SJSA1 (cell line): Measurements from ENCODE around the gene CCDC154. TPM values are rescaled to one million over a fixed set of nuclear protein-coding genes. Genes with fewer than 3 reads are reported as not detected.
"Not testable (repeated sequence)": the region's sequence is repeated elsewhere in the genome, so short reads cannot be mapped to it uniquely, and the experiment has no call there.

Source experiments
- DNase-seq, 2 experiments: peaks; one replicate each; pipeline ENCODE4 v3.0.0-alpha.2; 2015 to 2020; ENCODE audit warnings: low spot score in 2 of 2, low read depth in 1 of 2
- H3K27ac ChIP-seq: fragments of 250-450 bp; sonication (Bioruptor Pico); 2 replicates; pipeline ENCODE4 v1.5.1; 2020; ENCODE audit warnings: mild to moderate bottlenecking, moderate library complexity
- H3K27me3 ChIP-seq: fragments of 250-450 bp; sonication (Bioruptor Pico); replicated peaks from 2 replicates; pipeline ENCODE4 v1.5.1; 2020; ENCODE audit warnings: mild to moderate bottlenecking, moderate library complexity
- H3K36me3 ChIP-seq: fragments of 250-450 bp; sonication (Bioruptor Pico); 2 replicates; pipeline ENCODE4 v1.5.1; 2020; ENCODE audit warnings: mild to moderate bottlenecking
- H3K4me1 ChIP-seq: fragments of 250-450 bp; sonication (Bioruptor Pico); replicated peaks from 2 replicates; pipeline ENCODE4 v1.6.1; 2021; ENCODE audit warnings: mild to moderate bottlenecking
- H3K4me3 ChIP-seq: fragments of 250-450 bp; sonication (Bioruptor Pico); 2 replicates; pipeline ENCODE4 v1.5.1; 2020; ENCODE audit warnings: mild to moderate bottlenecking
- H3K9me3 ChIP-seq: fragments of 250-450 bp; sonication (Bioruptor Pico); replicated peaks from 2 replicates; pipeline ENCODE4 v1.5.1; 2020; ENCODE audit warnings: mild to moderate bottlenecking
- total RNA-seq: library from RNA; depleted of rRNA; stranded (reverse); fragments of >200 nt; shearing (Covaris generic); gene quantifications from 2 replicates; pipeline ENCODE4 v1.2.3, GENCODE V29; 2014

Gene CCDC154
- total RNA-seq, 1 experiment from 2014 or later, result not detected

- peaks cover 4% of the 10 kb centered on the region for H3K4me1 ChIP-seq
- no peak overlapping the region for H3K27ac ChIP-seq
- no peak overlapping the region for H3K4me3 ChIP-seq
- H3K36me3 ChIP-seq, result no peaks in the 10 kb centered on the region
- H3K27me3 ChIP-seq, result no peaks in the 10 kb centered on the region; the same call in 1 of the 2 replicates
- no peaks in the 10 kb centered on the region for H3K9me3 ChIP-seq
- no peak for DNase-seq
Measured at GRCh38 chr16:1485847-1486496, 41.6 kb upstream of the CCDC154 start.

- no peak overlapping the region for H3K4me3 ChIP-seq
- H3K27ac ChIP-seq, result no peak overlapping the region
- no peaks in the 10 kb centered on the region; the same call in 1 of the 2 replicates for H3K27me3 ChIP-seq
- peak; percentile 20 to 72 for DNase-seq
- peaks cover 4% of the 10 kb centered on the region for H3K4me1 ChIP-seq
- H3K9me3 ChIP-seq, result no peaks in the 10 kb centered on the region
- H3K36me3 ChIP-seq, result no peaks in the 10 kb centered on the region
Measured at GRCh38 chr16:1481906-1482835, 37.8 kb upstream of the CCDC154 start.

- Histone ChIP-seq H3K36me3 (peaks cover 10% of the 10 kb centered on the region), H3K4me1 (peaks cover 24% of the 10 kb centered on the region)
- H3K27ac ChIP-seq, DNase-seq, H3K4me3 ChIP-seq, H3K27me3 ChIP-seq, H3K9me3 ChIP-seq: not testable (repeated sequence)
Measured at GRCh38 chr16:1478937-1479336, 34.6 kb upstream of the CCDC154 start.

GRCh38 chr16:1477033-1477432, 32.7 kb upstream of the CCDC154 start:
- Histone ChIP-seq H3K27me3 (no peaks in the 10 kb centered on the region), H3K4me1 (peaks cover 26% of the 10 kb centered on the region), H3K4me3 (no peak overlapping the region), H3K27ac (no peak overlapping the region), H3K36me3 (peaks cover 10% of the 10 kb centered on the region), H3K9me3 (no peaks in the 10 kb centered on the region)
- no peak for DNase-seq

- Histone ChIP-seq H3K27me3 (no peaks in the 10 kb centered on the region), H3K4me1 (peaks cover 23% of the 10 kb centered on the region), H3K36me3 (peaks cover 10% of the 10 kb centered on the region), H3K9me3 (no peaks in the 10 kb centered on the region), H3K4me3 (peak overlapping the region; percentile 94), H3K27ac (peak overlapping the region; percentile 77)
- no peak for DNase-seq
Measured at GRCh38 chr16:1475552-1476114, 31.3 kb upstream of the CCDC154 start.

- Histone ChIP-seq H3K9me3 (no peaks in the 10 kb centered on the region), H3K27me3 (no peaks in the 10 kb centered on the region), H3K36me3 (peaks cover 10% of the 10 kb centered on the region), H3K4me1 (peaks cover 23% of the 10 kb centered on the region), H3K27ac (peak within 1 kb of the TSS; percentile 77), H3K4me3 (peak within 1 kb of the TSS; percentile 94)
- DNase-seq, result peak; percentile 82 to 87
Measured at GRCh38 chr16:1474796-1475551, 30.6 kb upstream of the CCDC154 start, which contains the start of gene CLCN7. Gene CLCN7 (minus strand): TSS chr16:1475028. CDS start chr16:1474974, 54 bp downstream.

- H3K27ac ChIP-seq, result peak overlapping the region; percentile 77
- peak in 1 of 2 experiments; percentile 4 for DNase-seq
Measured at GRCh38 chr16:1474082-1474795, 29.9 kb upstream of the CCDC154 start.

GRCh38 chr16:1472974-1473373, 28.6 kb upstream of the CCDC154 start:
- Histone ChIP-seq H3K4me1 (peaks cover 23% of the 10 kb centered on the region), H3K36me3 (peaks cover 10% of the 10 kb centered on the region)
- no peak for DNase-seq

More at GRCh38 chr16:1474082-1474795, 29.9 kb upstream of the CCDC154 start:
- Histone ChIP-seq H3K9me3 (no peaks in the 10 kb centered on the region), H3K4me1 (peaks cover 23% of the 10 kb centered on the region), H3K4me3 (peak overlapping the region; percentile 94), H3K36me3 (peaks cover 10% of the 10 kb centered on the region), H3K27me3 (no peaks in the 10 kb centered on the region)

GRCh38 chr16:1471569-1472194, 27.3 kb upstream of the CCDC154 start:
- no peaks in the 10 kb centered on the region for H3K9me3 ChIP-seq
- no peak overlapping the region for H3K4me3 ChIP-seq
- no peaks in the 10 kb centered on the region for H3K27me3 ChIP-seq
- peaks cover 10% of the 10 kb centered on the region for H3K36me3 ChIP-seq
- no peak for DNase-seq
- peaks cover 23% of the 10 kb centered on the region for H3K4me1 ChIP-seq
- no peak overlapping the region for H3K27ac ChIP-seq

More at GRCh38 chr16:1472974-1473373, 28.6 kb upstream of the CCDC154 start:
- Histone ChIP-seq H3K27me3 (no peaks in the 10 kb centered on the region), H3K9me3 (no peaks in the 10 kb centered on the region), H3K27ac (no peak overlapping the region), H3K4me3 (no peak overlapping the region)

GRCh38 chr16:1470481-1471251, 26.3 kb upstream of the CCDC154 start:
- Histone ChIP-seq H3K36me3 (peaks cover 10% of the 10 kb centered on the region), H3K27me3 (no peaks in the 10 kb centered on the region), H3K9me3 (no peaks in the 10 kb centered on the region), H3K4me1 (peaks cover 21% of the 10 kb centered on the region), H3K27ac (no peak overlapping the region), H3K4me3 (no peak overlapping the region)
- no peak for DNase-seq

- Histone ChIP-seq H3K4me1 (peaks cover 12% of the 10 kb centered on the region), H3K27me3 (no peaks in the 10 kb centered on the region), H3K9me3 (no peaks in the 10 kb centered on the region), H3K36me3 (peaks cover 5% of the 10 kb centered on the region), H3K4me3 (no peak overlapping the region), H3K27ac (no peak overlapping the region)
- no peak for DNase-seq
Measured at GRCh38 chr16:1469693-1470201, 25.4 kb upstream of the CCDC154 start.

- not testable (repeated sequence) for H3K4me3 ChIP-seq
Measured at GRCh38 chr16:1469141-1469540, 24.8 kb upstream of the CCDC154 start.

More at GRCh38 chr16:1469141-1469540, 24.8 kb upstream of the CCDC154 start:
- not testable (repeated sequence) for H3K9me3 ChIP-seq, H3K36me3 ChIP-seq, H3K4me1 ChIP-seq, H3K27ac ChIP-seq, DNase-seq, H3K27me3 ChIP-seq
